HG03139 (cell line): Measurements from ENCODE around the gene PLPP7.

Experiments used
- ATAC-seq: cut with Tn5 transposase; IDR thresholded peaks from one replicate; pipeline ENCODE4 v1.9.1; 2021; ENCODE audit not compliant: unreplicated experiment

The PLPP7 gene

GRCh38 chr9:131280660-131281059, 8.9 kb upstream of the PLPP7 start:
- no peak for ATAC-seq

DNA sequence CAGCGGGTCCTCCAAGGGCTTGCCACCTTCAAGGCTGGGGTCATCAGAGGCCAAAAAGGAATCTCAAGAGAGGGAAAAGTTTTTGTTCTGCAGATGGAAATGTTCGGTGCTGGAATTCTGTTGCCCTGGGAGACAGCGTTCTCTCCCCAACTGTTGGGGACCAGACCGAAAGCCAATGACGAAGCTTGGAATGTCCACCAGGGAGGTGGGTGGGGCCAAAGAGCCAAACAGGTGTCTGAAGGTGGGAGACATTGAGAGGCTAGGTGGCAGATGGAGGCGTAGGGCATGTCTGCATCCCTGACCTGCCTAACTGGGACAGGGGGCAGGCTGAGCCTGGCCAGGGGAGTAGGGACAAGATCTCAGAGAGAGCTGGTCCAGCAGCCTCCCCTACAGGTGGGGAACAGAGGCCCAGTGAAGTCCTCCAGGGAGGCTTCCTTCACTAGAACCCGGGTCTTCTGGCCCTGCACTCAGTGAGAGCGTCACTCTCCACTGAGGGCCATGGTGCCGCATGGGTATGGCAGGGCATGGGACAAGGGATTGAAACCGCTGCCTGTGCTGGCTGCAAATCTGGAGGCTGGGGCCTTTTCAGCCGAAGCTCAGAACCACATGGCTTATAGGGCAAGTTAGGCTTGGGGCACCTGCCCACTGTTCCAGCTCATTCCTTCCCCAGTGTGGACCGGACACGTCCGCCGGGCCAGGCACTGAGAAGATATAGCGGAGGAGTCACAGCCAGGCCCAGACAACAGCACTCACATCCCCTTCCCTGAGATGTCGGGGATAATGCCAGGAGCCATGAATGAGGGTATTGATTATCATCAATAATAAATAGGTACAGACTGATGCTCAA, 8.2 kb upstream of the PLPP7 start:
- no peak for ATAC-seq

GRCh38 chr9:131282175-131282574, 7.3 kb upstream of the PLPP7 start:
- ATAC-seq: no peak

DNA sequence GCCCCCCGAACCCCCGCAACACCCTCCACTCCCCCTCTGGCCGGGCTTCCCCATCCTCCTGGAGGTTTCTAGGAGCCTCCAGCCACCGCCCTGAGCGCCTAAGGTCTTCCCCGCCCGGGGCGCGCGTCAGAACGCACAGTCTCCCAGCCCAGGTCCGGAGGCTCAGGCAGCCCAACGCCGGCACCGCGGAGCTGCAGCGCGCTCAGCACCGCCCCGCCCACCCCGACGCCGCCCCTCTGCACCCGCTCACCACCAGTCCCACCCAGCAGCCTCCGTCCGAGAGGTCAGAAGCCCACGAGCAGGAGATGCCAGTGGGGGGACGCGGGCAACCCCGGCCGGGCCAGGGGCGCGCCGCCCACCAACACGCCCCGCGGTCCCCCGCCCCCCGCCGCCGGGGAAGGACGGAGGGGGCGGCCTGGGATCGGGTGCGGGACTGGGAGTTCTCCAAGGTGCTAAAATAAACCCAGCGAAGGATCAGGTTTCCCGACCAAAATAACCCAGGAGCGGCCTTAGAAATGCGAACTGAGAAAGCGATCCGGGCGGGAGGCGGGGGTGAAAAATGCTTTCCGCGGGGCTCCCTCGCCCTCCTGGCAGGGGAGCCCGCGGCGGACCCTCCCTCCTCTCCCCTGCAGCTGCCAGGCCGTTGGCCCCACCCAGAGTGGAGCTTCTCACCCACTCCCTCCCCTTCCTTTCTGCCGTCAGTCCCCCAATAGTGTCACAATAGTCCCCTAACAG, 6.7 kb upstream of the PLPP7 start:
- ATAC-seq: no peak

GRCh38 chr9:131284856-131285255, 4.7 kb upstream of the PLPP7 start:
- no peak for ATAC-seq

DNA sequence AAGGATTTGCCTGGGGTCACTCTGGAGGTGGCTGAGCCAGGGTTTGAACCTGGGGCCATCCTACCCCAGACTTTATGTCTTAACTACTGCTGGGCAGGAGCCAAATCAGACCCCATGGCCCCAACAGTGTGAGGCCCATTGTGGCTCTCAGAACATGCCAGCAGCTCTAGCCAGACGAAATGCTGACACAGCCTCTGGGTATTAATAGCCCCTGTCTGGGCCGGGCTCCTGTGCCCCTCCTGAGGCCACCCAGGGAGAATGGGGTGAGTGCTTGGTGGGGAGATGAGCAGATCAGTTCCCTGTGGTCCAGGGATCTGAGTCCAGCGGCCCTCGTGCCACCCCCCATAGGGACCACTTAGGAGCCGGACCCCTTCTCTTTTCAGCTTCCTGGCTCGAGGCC, 2.2 kb upstream of the PLPP7 start:
- no peak for ATAC-seq

- ATAC-seq: no peak
Measured at GRCh38 chr9:131288217-131288616, 1.3 kb upstream of the PLPP7 start.

DNA sequence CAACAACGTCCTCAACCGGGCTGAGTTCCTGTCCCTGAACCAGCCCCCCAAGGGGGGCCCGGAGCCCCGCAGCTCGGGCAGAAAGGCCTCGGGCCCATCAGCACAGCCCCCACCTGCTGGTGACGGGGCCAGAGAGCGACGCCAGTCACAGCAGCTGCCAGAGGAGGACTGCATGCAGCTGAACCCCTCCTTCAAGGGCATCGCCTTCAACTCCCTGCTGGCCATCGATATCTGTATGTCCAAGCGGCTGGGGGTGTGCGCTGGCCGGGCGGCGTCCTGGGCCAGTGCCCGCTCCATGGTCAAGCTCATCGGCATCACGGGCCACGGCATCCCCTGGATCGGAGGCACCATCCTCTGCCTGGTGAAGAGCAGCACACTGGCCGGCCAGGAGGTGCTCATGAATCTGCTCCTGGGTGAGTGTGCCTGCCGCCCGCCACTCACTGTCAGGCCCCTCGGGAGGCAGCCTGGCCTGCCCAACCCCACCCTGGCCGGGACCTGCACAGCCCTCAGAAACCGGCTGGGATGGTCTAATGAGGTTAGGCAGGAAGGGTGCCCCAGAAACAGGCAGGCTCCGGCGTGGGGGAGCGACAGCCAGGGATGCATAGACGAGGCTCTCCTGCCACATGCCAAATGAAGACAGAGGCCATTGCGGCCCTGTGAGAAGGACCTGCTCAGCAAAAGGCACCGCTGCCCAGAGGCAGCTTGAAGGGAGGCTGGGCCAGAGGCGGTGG, 678 bp downstream of the PLPP7 start:
- no peak for ATAC-seq

DNA sequence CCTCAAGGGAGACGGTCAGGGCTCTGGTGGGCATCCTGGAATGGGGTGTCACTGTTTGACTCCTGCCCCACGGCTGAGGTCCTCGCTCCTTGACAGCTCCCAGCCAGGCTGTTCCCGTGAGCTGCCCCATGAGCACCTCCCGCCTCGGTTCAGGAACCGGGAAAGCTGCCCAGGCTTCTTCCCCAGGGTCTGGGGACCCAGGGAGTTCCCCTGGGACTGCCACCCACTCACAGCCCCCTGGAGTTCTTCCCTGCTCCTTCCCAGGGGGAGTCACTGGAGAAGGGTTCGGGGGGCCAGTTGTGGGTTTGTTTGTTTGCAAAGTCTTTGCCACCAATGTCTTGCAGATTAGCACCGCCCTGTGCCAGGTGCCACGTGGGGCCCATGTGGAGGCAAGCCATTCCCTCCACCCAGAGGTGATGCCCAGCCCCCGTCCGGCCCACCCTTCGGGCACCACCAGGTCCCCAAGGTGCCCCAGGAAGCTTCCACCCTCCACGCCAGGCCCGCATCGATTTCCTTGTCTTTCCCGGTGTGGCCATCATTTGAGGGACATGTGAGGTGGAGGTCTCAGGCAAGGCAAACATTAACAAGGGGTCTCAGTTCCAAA, 1.3 kb downstream of the PLPP7 start:
- no peak for ATAC-seq

- ATAC-seq: no peak
Measured at GRCh38 chr9:131291795-131292315, 2.3 kb downstream of the PLPP7 start.

DNA sequence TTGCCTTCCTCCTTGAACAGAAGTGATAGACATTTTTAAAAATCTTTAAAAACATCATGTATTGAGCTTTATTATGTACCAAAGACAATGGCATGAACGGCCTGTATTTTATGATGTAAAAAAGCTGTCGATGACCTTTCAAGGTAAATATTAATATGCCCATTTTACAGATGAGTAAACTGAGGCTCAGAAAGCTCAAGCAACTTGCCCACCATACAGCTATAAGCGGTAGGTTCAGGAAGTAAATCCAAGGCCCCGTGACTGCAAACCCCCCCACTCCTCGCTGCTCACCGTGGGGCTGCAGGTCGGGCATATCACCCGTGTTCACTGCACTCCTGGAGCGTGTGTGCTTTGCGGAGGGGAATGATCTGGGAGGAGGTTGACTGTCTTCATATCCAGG, 3.4 kb downstream of the PLPP7 start:
- no peak for ATAC-seq

GRCh38 chr9:131296460-131296859, 6.9 kb downstream of the PLPP7 start:
- ATAC-seq: no peak

GRCh38 chr9:131296906-131297500, 7.5 kb downstream of the PLPP7 start:
- no peak for ATAC-seq

DNA sequence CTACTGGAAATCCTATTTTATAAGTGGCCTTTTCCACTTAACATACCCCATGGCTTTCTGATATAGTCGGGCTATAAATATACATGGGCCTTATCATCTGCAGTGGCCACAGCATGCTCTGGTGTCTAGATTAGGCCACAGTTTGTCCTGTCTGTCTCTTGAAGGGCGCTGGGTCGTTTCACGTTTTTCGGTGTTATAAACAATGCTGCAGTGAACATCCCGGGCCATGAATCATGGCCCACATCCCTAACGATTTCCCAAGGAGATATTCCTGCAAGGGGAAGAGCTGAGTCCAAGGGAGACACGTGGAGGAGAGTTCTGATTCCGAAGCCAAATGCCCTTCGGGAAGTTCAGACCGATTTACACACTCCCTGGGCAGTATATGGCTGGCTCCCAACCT, 8.4 kb downstream of the PLPP7 start:
- ATAC-seq: no peak

DNA sequence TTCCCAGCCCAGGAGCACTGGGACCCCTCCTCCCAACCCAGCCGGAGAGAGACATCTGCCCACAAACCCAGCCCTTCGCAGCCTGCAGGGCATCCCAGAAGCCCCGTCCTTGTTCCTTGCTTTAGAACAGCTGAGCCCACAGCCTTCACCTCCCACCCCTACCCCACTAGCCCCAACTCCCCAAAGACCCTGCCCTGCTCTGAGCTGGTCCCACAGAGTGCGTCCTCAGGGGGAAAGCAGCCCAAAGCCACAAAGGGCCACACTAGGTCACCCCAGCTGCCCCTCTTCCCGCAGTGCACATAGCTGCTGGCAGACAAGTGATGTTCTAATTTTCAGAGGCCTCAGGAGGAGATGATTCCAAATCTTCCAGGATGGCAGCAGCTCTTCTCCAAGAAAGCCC, 8.8 kb downstream of the PLPP7 start:
- no peak for ATAC-seq

- no peak for ATAC-seq
Measured at GRCh38 chr9:131298816-131299215, 9.3 kb downstream of the PLPP7 start.

GRCh38 chr9:131299346-131299960, 9.9 kb downstream of the PLPP7 start:
- no peak for ATAC-seq

- ATAC-seq: no peak
Measured at GRCh38 chr9:131299961-131300347, 10.4 kb downstream of the PLPP7 start.

- ATAC-seq: no peak
Measured at GRCh38 chr9:131300444-131300843, 10.9 kb downstream of the PLPP7 start.
